GM23248 (cell line): ENCODE data around the gene ZBTB7C. TPM values are rescaled to one million over a fixed set of nuclear protein-coding genes. Genes with fewer than 3 reads are reported as not detected.

Experiments used
- DNase-seq: peaks from one replicate; pipeline ENCODE4 v3.0.0-alpha.2; 2015
- H2AFZ ChIP-seq: fragments of 200-600 bp; sonication (generic); 2 replicates; pipeline ENCODE4 v1.6.1; 2016; ENCODE audit warnings: antibody characterized with exemption
- H3F3A ChIP-seq: fragments of 200-600 bp; sonication (generic); 2 replicates; pipeline ENCODE4 v1.6.1; 2016; ENCODE audit warnings: mild to moderate bottlenecking, antibody characterized with exemption, mixed run types; ENCODE audit not compliant: insufficient read depth
- H3K27ac ChIP-seq: fragments of 200-600 bp; sonication (generic); 2 replicates; pipeline ENCODE4 v1.5.1; 2016; ENCODE audit warnings: mild to moderate bottlenecking
- H3K27me3 ChIP-seq: fragments of 200-600 bp; sonication (generic); replicated peaks from 2 replicates; pipeline ENCODE4 v1.6.1; 2016; ENCODE audit warnings: mild to moderate bottlenecking; ENCODE audit not compliant: insufficient read depth
- H3K36me3 ChIP-seq: fragments of 200-600 bp; sonication (generic); 2 replicates; pipeline ENCODE4 v1.6.1; 2016; ENCODE audit warnings: low read depth, mild to moderate bottlenecking
- H3K4me1 ChIP-seq: fragments of 200-600 bp; sonication (generic); 2 replicates; pipeline ENCODE4 v1.6.1; 2016; ENCODE audit warnings: mild to moderate bottlenecking; ENCODE audit not compliant: insufficient read depth
- H3K4me2 ChIP-seq: fragments of 200-600 bp; sonication (generic); one replicate; pipeline ENCODE4 v1.6.1; 2016; ENCODE audit warnings: mild to moderate bottlenecking; ENCODE audit not compliant: unreplicated experiment
- H3K4me3 ChIP-seq: fragments of 200-600 bp; sonication (generic); 2 replicates; pipeline ENCODE4 v1.5.1; 2016; ENCODE audit warnings: mild to moderate bottlenecking
- H3K79me2 ChIP-seq: fragments of 200-600 bp; sonication (generic); 2 replicates; pipeline ENCODE4 v1.6.1; 2016; ENCODE audit warnings: mild to moderate bottlenecking; ENCODE audit not compliant: insufficient read depth
- H3K9ac ChIP-seq: fragments of 200-600 bp; sonication (generic); 2 replicates; pipeline ENCODE4 v1.6.1; 2016; ENCODE audit warnings: mild to moderate bottlenecking
- H3K9me2 ChIP-seq: fragments of 200-600 bp; sonication (generic); 2 replicates; pipeline ENCODE4 v1.6.1; 2016; ENCODE audit warnings: mixed run types, mild to moderate bottlenecking, moderate library complexity; ENCODE audit not compliant: insufficient read depth
- H3K9me3 ChIP-seq: fragments of 200-600 bp; sonication (generic); one replicate; pipeline ENCODE4 v1.6.1; 2017; ENCODE audit warnings: low read depth
- H4K20me1 ChIP-seq: fragments of 200-600 bp; sonication (generic); 2 replicates; pipeline ENCODE4 v1.6.0; 2016; ENCODE audit not compliant: insufficient read depth
- EZH2 ChIP-seq: fragments of 200-600 bp; sonication (generic); IDR thresholded peaks from 2 replicates; pipeline ENCODE4 v1.6.1; 2018; ENCODE audit warnings: antibody characterized with exemption, mild to moderate bottlenecking; ENCODE audit not compliant: insufficient read depth, poor library complexity, severe bottlenecking
- EZH2phosphoT487 ChIP-seq: fragments of 200-600 bp; sonication (generic); IDR thresholded peaks from 2 replicates; pipeline ENCODE4 v1.6.1; 2018; ENCODE audit warnings: antibody characterized with exemption, moderate library complexity, mild to moderate bottlenecking, low read depth; ENCODE audit not compliant: insufficient read depth
- WGBS, 2 experiments: methylation state at CpG; one replicate each; pipeline ENCODE4 v1.1.6; 2015 to 2017; ENCODE audit warnings: low lambda C conversion rate in 2 of 2, low coverage in 1 of 2; ENCODE audit errors: missing lambda C conversion rate in 2 of 2; 5-methylcytosine and 5-hydroxymethylcytosine counted together
- in situ Hi-C: fragments of 300-500 bp; cut with MboI; formaldehyde crosslinking; loops from 2 replicates; pipeline ENCODE4 v1.15.0; 2020
- polyA plus RNA-seq: library from polyadenylated mRNA; unstranded; fragments of >200 nt; fragmentation: Nextera tagmentation; extraction: Ambion mirVana; gene quantifications from 2 replicates; pipeline ENCODE4 v1.2.1, GENCODE V29; 2016
- total RNA-seq: library from RNA; depleted of rRNA; stranded (reverse); fragments of >200 nt; shearing (Covaris generic); gene quantifications from 2 replicates; pipeline ENCODE4 v1.2.3, GENCODE V29; 2014

ZBTB7C gene
- total and polyA plus RNA-seq, 2 experiments from 2014 or later = not detected

- Histone ChIP-seq H3F3A (no peaks in the 10 kb centered on the region), H3K9me3 (no peaks in the 10 kb centered on the region), H3K27me3 (no peaks in the 10 kb centered on the region), H3K36me3 (no peaks in the 10 kb centered on the region), H3K27ac (no peak overlapping the region), H3K9ac (no peak overlapping the region), H3K79me2 (no peaks in the 10 kb centered on the region), H3K9me2 (no peaks in the 10 kb centered on the region), H3K4me1 (no peaks in the 10 kb centered on the region), H4K20me1 (no peaks in the 10 kb centered on the region), H3K4me3 (no peak overlapping the region), H3K4me2 (no peak overlapping the region), H2AFZ (no peak overlapping the region)
- WGBS, 2 experiments = 58 to 73% methylated on average over 2 of the region's 2 CpGs
- TF ChIP-seq EZH2phosphoT487 = no peak
- no peak for TF ChIP-seq EZH2
- in situ Hi-C loops = no loop called here
- no peak for DNase-seq
Measured at GRCh38 chr18:48278081-48278480, 131.1 kb downstream of the ZBTB7C start.

GRCh38 chr18:48274301-48274700 lies 134.9 kb downstream of the ZBTB7C start:
- Histone ChIP-seq H3K9ac (no peak overlapping the region), H3K9me3 (no peaks in the 10 kb centered on the region), H3K79me2 (no peaks in the 10 kb centered on the region), H3K36me3 (no peaks in the 10 kb centered on the region), H3K4me2 (no peak overlapping the region), H3K27me3 (no peaks in the 10 kb centered on the region; the same call in 1 of the 2 replicates), H3K27ac (no peak overlapping the region), H3K9me2 (no peaks in the 10 kb centered on the region), H3K4me1 (no peaks in the 10 kb centered on the region), H3K4me3 (no peak overlapping the region), H4K20me1 (no peaks in the 10 kb centered on the region), H2AFZ (no peak overlapping the region), H3F3A (no peaks in the 10 kb centered on the region)
- DNase-seq = no peak
- in situ Hi-C loops = no loop called here
- WGBS, 2 experiments = 55 to 70% methylated on average over 1 of the region's 1 CpG
- TF ChIP-seq EZH2phosphoT487 (no peak), EZH2 (no peak)

DNA sequence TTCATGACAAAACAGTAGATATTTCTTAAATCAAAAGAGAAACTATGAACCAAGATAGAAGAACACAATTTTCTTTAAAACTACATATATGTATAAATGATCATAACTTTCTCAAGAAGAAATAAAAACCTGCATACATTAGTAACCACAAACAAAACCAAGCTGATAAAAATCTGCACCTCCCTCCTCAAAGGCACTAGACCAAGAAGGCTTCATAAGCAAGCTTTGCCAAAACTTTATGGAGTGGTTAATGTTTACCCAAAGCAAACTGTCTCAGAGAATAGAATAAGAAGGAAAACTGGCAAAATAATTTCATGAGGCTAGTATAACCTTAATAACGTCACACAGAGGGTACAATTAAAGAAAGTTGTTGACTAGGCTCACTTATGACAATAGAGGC lies 138.3 kb downstream of the ZBTB7C start:
- in situ Hi-C loops = no loop called here
- TF ChIP-seq EZH2phosphoT487 = no peak
- no peak for TF ChIP-seq EZH2
- H2AFZ ChIP-seq = no peak overlapping the region
- H3K36me3 ChIP-seq = no peaks in the 10 kb centered on the region
- H3K27ac ChIP-seq = no peak overlapping the region
- H3K79me2 ChIP-seq = no peaks in the 10 kb centered on the region
- H3K4me1 ChIP-seq = no peaks in the 10 kb centered on the region
- no peak overlapping the region for H3K4me2 ChIP-seq
- no peaks in the 10 kb centered on the region for H3F3A ChIP-seq
- no peaks in the 10 kb centered on the region; the same call in 1 of the 2 replicates for H3K27me3 ChIP-seq
- H3K9me3 ChIP-seq = no peaks in the 10 kb centered on the region
- no peaks in the 10 kb centered on the region for H3K9me2 ChIP-seq
- DNase-seq = no peak
- no peak overlapping the region for H3K4me3 ChIP-seq
- no peaks in the 10 kb centered on the region for H4K20me1 ChIP-seq
- WGBS, 2 experiments = 5 to 11% methylated on average over 1 of the region's 1 CpG
- no peak overlapping the region for H3K9ac ChIP-seq

- H3K27me3 ChIP-seq = peaks cover 5% of the 10 kb centered on the region; the same call in 1 of the 2 replicates
- H3K9me3 ChIP-seq = no peaks in the 10 kb centered on the region
- no peaks in the 10 kb centered on the region for H3K9me2 ChIP-seq
- H3K79me2 ChIP-seq = no peaks in the 10 kb centered on the region
- no peaks in the 10 kb centered on the region for H3F3A ChIP-seq
- no peak overlapping the region for H3K4me2 ChIP-seq
- no peaks in the 10 kb centered on the region for H3K4me1 ChIP-seq
- in situ Hi-C loops = no loop called here
- 40 to 44% methylated on average over 4 of the region's 4 CpGs for WGBS, 2 experiments
- H3K4me3 ChIP-seq = no peak overlapping the region
- no peak overlapping the region for H3K27ac ChIP-seq
- TF ChIP-seq EZH2 (no peak), EZH2phosphoT487 (no peak)
- DNase-seq = no peak
- H2AFZ ChIP-seq = no peak overlapping the region
- H3K9ac ChIP-seq = no peak overlapping the region
- no peaks in the 10 kb centered on the region for H4K20me1 ChIP-seq
- H3K36me3 ChIP-seq = no peaks in the 10 kb centered on the region
Measured at GRCh38 chr18:48265328-48265727, 143.9 kb downstream of the ZBTB7C start.
